H1 (cell line): ENCODE data around the gene ESPNL. TPM values are rescaled to one million over a fixed set of nuclear protein-coding genes. Genes with fewer than 3 reads are reported as not detected.

Source experiments
- EP300 ChIP-seq, 2 experiments: IDR thresholded peaks; 1 replicate in 1 of 2; 2 replicates in 1 of 2; pipeline ENCODE4 v1.6.1; 2011 to 2012; ENCODE audit warnings: low read depth in 2 of 2, low read length in 2 of 2, mild to moderate bottlenecking in 2 of 2, borderline replicate concordance in 1 of 2, inconsistent platforms in 1 of 2, moderate library complexity in 1 of 2
- KDM5A ChIP-seq: fragments of 200-600 bp; IDR thresholded peaks from 2 replicates; pipeline ENCODE4 v1.7.1; 2012; ENCODE audit warnings: mild to moderate bottlenecking, low read length, inconsistent platforms, mixed read lengths
- POLR2AphosphoS5 ChIP-seq: IDR thresholded peaks from 2 replicates; pipeline ENCODE4 v1.6.1; 2011; ENCODE audit warnings: low read depth, low read length
- SUZ12 ChIP-seq: fragments of 200-600 bp; sonication (generic); IDR thresholded peaks from 2 replicates; pipeline ENCODE4 v1.6.1; 2012; ENCODE audit warnings: mild to moderate bottlenecking, inconsistent platforms, low read length, moderate library complexity, mixed read lengths
- TAF1 ChIP-seq: IDR thresholded peaks from 2 replicates; pipeline ENCODE4 v1.6.1; 2011; ENCODE audit warnings: mild to moderate bottlenecking, low read depth, low read length
- USF2 ChIP-seq: IDR thresholded peaks from 2 replicates; pipeline ENCODE4 v1.6.1; 2011; ENCODE audit warnings: low read length, improper control_type of control experiment
- polyA plus RNA-seq, 7 experiments: library from polyadenylated mRNA; depleted of rRNA in 3 of 7; stranded (reverse) in 5 of 7; unstranded in 2 of 7; fragments of >200 nt in 5 of 7; fragments of 200-250 nt in 2 of 7; gene quantifications; 1 replicate in 5 of 7; 2 replicates in 1 of 7; 4 replicates in 1 of 7; pipeline versions ENCODE4 v1.2.1 to v1.2.3, GENCODE V29; 2011 to 2013; ENCODE audit warnings: missing spikeins in 2 of 7, mixed read lengths in 2 of 7
- total RNA-seq: library from RNA; stranded (reverse); fragmentation: NEBNext Ultra II Directional; extraction: Animal tissue kit (Norgen Biotek cat#: 25700); gene quantifications from 2 replicates; pipeline ENCODE4 v1.2.1, GENCODE V29; 2021

The ESPNL gene
- total and polyA plus RNA-seq, 2 of the 8 experiments (the other 6 are each of a cell fraction or from before 2014, with no cell fraction given), result 0.68 to 1.3 TPM

GRCh38 chr2:238125127-238125885 lies 25.2 kb downstream of the ESPNL start (continued):
- no peak for TF ChIP-seq USF2
- no peak for TF ChIP-seq SUZ12
- no peak for TF ChIP-seq KDM5A
- no peak for TF ChIP-seq EP300 (IDR thresholded peaks at IDR 0.05; ENCODE audit: borderline replicate concordance in 1 of 2, low read depth in 2 of 2, low read length in 2 of 2)
- TF ChIP-seq TAF1, result no peak
- TF ChIP-seq POLR2AphosphoS5, result no peak
